GM19043 (cell line): Measurements from ENCODE around the gene SLAMF1.
"Not testable (repeated sequence)": the region's sequence is repeated elsewhere in the genome, so short reads cannot be mapped to it uniquely, and the experiment has no call there.

ENCODE experiments used
- ATAC-seq: cut with Tn5 transposase; IDR thresholded peaks from one replicate; pipeline ENCODE4 v1.9.1; 2021; ENCODE audit warnings: low read depth; ENCODE audit not compliant: unreplicated experiment

Gene SLAMF1

GRCh38 chr1:160567858-160568682, 78.8 kb downstream of the SLAMF1 start:
- ATAC-seq, result no peak

DNA sequence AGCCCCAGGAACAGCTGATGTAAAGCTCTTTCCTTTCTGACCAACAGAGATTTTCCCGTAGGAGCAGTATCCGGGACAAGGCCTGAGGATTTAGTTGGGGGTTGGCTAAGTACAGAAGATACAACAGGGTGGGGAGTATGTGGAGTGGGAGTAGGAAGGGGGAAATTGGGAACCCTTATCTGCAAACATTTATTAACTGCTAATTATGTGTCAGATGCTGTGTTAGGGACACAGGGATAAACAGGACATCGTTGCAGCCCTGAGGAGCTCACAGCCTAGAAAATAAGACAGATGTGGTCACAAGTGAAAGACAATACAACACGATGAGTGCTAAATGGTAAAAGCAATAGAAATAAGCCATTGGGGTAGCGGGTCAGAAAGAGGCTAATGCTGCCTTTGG, 79.5 kb downstream of the SLAMF1 start:
- no peak for ATAC-seq

DNA sequence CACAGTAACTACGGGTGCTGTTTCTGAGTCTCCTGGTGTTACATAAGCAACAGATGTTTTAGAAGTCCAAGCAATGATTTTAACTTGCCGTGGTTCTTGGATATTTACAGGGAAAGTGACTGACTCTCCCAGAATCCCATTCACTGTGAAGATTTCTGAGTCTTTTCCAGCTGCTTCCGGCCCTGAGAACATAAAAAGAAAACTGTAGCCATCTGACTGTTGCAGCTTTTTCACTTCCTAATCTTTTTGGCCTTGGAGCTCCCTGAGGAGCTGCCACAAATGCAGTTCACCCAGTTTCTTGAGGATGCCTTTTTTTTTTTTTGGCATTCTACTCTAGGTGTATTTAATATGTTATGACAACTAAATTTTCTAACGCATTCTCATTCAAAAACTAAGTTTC, 81.3 kb downstream of the SLAMF1 start:
- no peak for ATAC-seq

DNA sequence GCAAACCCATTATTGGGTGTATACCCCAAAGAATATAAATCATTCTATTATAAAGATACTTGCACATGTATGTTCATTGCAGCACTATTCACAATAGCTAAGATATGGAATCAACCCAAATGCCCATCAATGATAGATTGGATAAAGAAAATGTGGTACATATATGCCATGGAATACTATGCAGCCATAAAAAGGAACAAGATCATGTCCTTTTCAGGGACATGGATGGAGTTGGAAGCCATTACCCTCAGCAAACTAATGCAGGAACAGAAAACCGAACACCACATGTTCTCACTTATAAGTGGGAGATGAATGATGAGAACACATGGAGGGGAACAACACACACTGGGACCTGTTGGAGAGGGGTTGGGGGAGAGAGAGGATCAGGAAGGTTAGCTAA, 83.6 kb downstream of the SLAMF1 start:
- ATAC-seq, result not testable (repeated sequence)

DNA sequence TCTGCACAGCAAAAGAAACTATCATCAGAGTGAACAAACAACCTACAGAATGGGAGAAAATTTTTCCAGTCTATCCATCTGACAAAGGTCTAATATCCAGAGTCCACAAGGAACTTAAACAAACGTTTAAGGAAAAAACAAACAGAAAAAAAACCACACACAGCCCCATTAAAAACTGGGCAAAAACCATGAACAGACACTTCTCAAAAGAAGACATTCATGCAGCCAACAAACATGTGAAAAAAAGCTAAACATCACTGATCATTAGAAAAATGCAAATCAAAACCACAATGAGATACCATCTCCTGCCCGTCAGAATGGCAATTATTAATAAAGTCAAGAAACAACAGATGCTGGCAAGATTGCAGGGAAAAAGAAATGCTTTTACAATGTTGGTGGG, 84.1 kb downstream of the SLAMF1 start:
- ATAC-seq, result not testable (repeated sequence)

GRCh38 chr1:160560806-160561205, 86.0 kb downstream of the SLAMF1 start:
- no peak for ATAC-seq

- no peak for ATAC-seq
Observed at GRCh38 chr1:160560045-160560705, 86.7 kb downstream of the SLAMF1 start.

GRCh38 chr1:160559437-160559836, 87.4 kb downstream of the SLAMF1 start:
- ATAC-seq, result not testable (repeated sequence)

GRCh38 chr1:160558660-160559380, 88.0 kb downstream of the SLAMF1 start:
- no peak for ATAC-seq
